GM23338 (cell line): Measurements from ENCODE around the gene OMP. TPM values are rescaled to one million over a fixed set of nuclear protein-coding genes. Genes with fewer than 3 reads are reported as not detected.

Experiments
- ATAC-seq: fragments of 200-7000 bp; cut with Tn5 transposase; 3 replicates; pipeline ENCODE4 v1.9.1; 2020
- DNase-seq: peaks from one replicate; pipeline ENCODE4 v3.0.0-alpha.2; 2015; ENCODE audit warnings: low spot score
- H2AFZ ChIP-seq: fragments of 200-600 bp; sonication (generic); 2 replicates; pipeline ENCODE4 v1.8.0; 2016; ENCODE audit warnings: antibody characterized with exemption, mild to moderate bottlenecking, moderate library complexity
- H3F3A ChIP-seq: fragments of 200-600 bp; sonication (generic); replicated peaks from 2 replicates; pipeline ENCODE4 v1.8.0; 2017; ENCODE audit warnings: antibody characterized with exemption, mixed run types, low read depth
- H3K27ac ChIP-seq: fragments of 200-600 bp; sonication (generic); 2 replicates; pipeline ENCODE4 v1.6.1; 2016; ENCODE audit warnings: low read depth
- H3K27me3 ChIP-seq: fragments of 200-600 bp; sonication (generic); 2 replicates; pipeline ENCODE4 v1.8.0; 2016; ENCODE audit warnings: mild to moderate bottlenecking, mixed run types, moderate library complexity; ENCODE audit not compliant: insufficient read depth
- H3K36me3 ChIP-seq: fragments of 200-600 bp; sonication (generic); 2 replicates; pipeline ENCODE4 v1.8.0; 2016; ENCODE audit warnings: mild to moderate bottlenecking; ENCODE audit not compliant: insufficient read depth
- H3K4me1 ChIP-seq: fragments of 200-600 bp; sonication (generic); 2 replicates; pipeline ENCODE4 v1.8.0; 2016; ENCODE audit warnings: mild to moderate bottlenecking, moderate library complexity; ENCODE audit not compliant: insufficient read depth
- H3K4me2 ChIP-seq: fragments of 200-600 bp; sonication (generic); 2 replicates; pipeline ENCODE4 v1.7.1; 2017; ENCODE audit warnings: mixed run types
- H3K4me3 ChIP-seq: fragments of 200-600 bp; sonication (generic); 2 replicates; pipeline ENCODE4 v1.6.1; 2016; ENCODE audit warnings: mixed run types
- H3K79me2 ChIP-seq: fragments of 200-600 bp; sonication (generic); replicated peaks from 2 replicates; pipeline ENCODE4 v1.8.0; 2017; ENCODE audit warnings: mild to moderate bottlenecking; ENCODE audit not compliant: insufficient read depth
- H3K9me2 ChIP-seq: fragments of 200-600 bp; sonication (generic); 2 replicates; pipeline ENCODE4 v1.8.0; 2017; ENCODE audit not compliant: insufficient read depth
- H4K20me1 ChIP-seq: fragments of 200-600 bp; sonication (generic); replicated peaks from 2 replicates; pipeline ENCODE4 v1.8.0; 2017; ENCODE audit warnings: mild to moderate bottlenecking; ENCODE audit not compliant: insufficient read depth
- H3K27ac Mint-ChIP-seq: 2 replicates; pipeline ENCODE4 v1.8.0; 2020; ENCODE audit warnings: inconsistent platforms, mild to moderate bottlenecking, moderate library complexity, mixed read lengths
- H3K27me3 Mint-ChIP-seq: 3 replicates; pipeline ENCODE4 v1.8.0; 2022; ENCODE audit warnings: low read depth, mild to moderate bottlenecking, moderate library complexity, mixed read lengths, inconsistent platforms; ENCODE audit not compliant: insufficient read depth, poor library complexity
- H3K36me3 Mint-ChIP-seq: 3 replicates; pipeline ENCODE4 v1.8.0; 2021; ENCODE audit warnings: low read depth, mild to moderate bottlenecking, inconsistent platforms, moderate library complexity, mixed read lengths
- H3K4me1 Mint-ChIP-seq: 3 replicates; pipeline ENCODE4 v1.8.0; 2020; ENCODE audit warnings: mild to moderate bottlenecking, inconsistent platforms, mixed read lengths
- H3K4me3 Mint-ChIP-seq: 3 replicates; pipeline ENCODE4 v1.8.0; 2021; ENCODE audit warnings: moderate library complexity, mild to moderate bottlenecking, inconsistent platforms, mixed read lengths
- H3K9me3 Mint-ChIP-seq: 3 replicates; pipeline ENCODE4 v1.8.0; 2020; ENCODE audit warnings: moderate library complexity, mild to moderate bottlenecking, inconsistent platforms, mixed read lengths
- CREB1 ChIP-seq: fragments of 250-450 bp; sonication (Bioruptor Pico); IDR thresholded peaks from 2 replicates; pipeline ENCODE4 v1.5.0; 2020; ENCODE audit warnings: low read depth, mild to moderate bottlenecking, moderate library complexity
- EZH2 ChIP-seq: fragments of 200-600 bp; sonication (generic); IDR thresholded peaks from one replicate; pipeline ENCODE4 v1.8.0; 2017; ENCODE audit warnings: antibody characterized with exemption, mild to moderate bottlenecking, low read depth; ENCODE audit not compliant: unreplicated experiment
- NANOG ChIP-seq: IDR thresholded peaks from 2 replicates; pipeline ENCODE4 v1.6.1; 2016; ENCODE audit warnings: antibody characterized with exemption, borderline replicate concordance
- POLR2AphosphoS5 ChIP-seq: IDR thresholded peaks from 2 replicates; pipeline ENCODE4 v1.6.1; 2016; ENCODE audit warnings: antibody characterized with exemption, low read depth
- ZNF331 ChIP-seq: fragments of 250-450 bp; sonication (Bioruptor Pico); IDR thresholded peaks from 2 replicates; pipeline ENCODE4 v1.5.0; 2020; ENCODE audit warnings: low read depth, mild to moderate bottlenecking, moderate library complexity
- polyA plus RNA-seq: library from polyadenylated mRNA; unstranded; fragments of >200 nt; fragmentation: Nextera tagmentation; extraction: Ambion mirVana; gene quantifications from 2 replicates; pipeline ENCODE4 v1.2.1, GENCODE V29; 2016
- total RNA-seq: library from RNA; depleted of rRNA; stranded (reverse); fragments of >200 nt; shearing (Covaris generic); gene quantifications from 2 replicates; pipeline ENCODE4 v1.2.3, GENCODE V29; 2014
- TF ChIP-seq, protein P1 (sequence below): fragments of 250-450 bp; sonication (Bioruptor Pico); IDR thresholded peaks from 2 replicates; pipeline ENCODE4 v1.5.0; 2020; ENCODE audit warnings: mild to moderate bottlenecking, moderate library complexity
- TF ChIP-seq, protein P2 (sequence below): IDR thresholded peaks from 2 replicates; pipeline ENCODE4 v1.6.1; 2016; ENCODE audit warnings: antibody characterized with exemption

OMP gene
- total and polyA plus RNA-seq, 2 experiments from 2014 or later = 1.0 TPM; not detected in 1

DNA sequence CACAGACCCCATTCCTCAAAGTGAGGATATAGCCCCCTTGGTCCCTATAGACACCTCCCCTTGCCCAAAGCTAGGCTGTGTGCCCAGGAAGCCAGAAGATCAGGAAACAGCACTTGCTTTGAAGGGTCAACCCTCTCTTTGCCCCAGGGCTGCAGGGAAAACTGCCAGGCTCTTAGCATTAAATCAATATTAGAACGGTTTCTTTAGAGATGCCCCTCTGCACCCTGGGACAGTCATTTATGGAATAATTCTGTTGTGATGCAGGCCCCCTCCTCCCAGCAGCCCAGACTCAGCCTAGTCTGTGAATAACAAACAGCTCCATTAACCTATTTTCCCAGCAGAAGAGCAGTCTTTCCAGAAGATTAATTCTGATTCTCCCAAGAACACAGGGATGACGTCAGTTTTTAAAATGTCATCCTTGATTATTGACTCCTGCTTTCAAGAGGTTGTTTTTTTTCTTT, 47.5 kb upstream of the OMP start:
- no peaks in the 10 kb centered on the region; the same call in none of the 3 replicates for H3K36me3 Mint-ChIP-seq
- 0 out of 2 replicates have a peak, but pooled peaks cover 6% of the 10 kb centered on the region for H3K4me1 ChIP-seq
- H3K9me3 Mint-ChIP-seq = peaks cover 16% of the 10 kb centered on the region
- ATAC-seq = no peak
- no peaks in the 10 kb centered on the region for H3K27me3 ChIP-seq
- H3K4me2 ChIP-seq = no peak overlapping the region
- H3K4me3 Mint-ChIP-seq = no peak overlapping the region
- H3K27ac ChIP-seq = no peak overlapping the region
- no peak overlapping the region for H2AFZ ChIP-seq
- no peak overlapping the region for H3K27ac Mint-ChIP-seq
- peaks cover 3% of the 10 kb centered on the region; the same call in 2 of the 3 replicates for H3K4me1 Mint-ChIP-seq
- H3K4me3 ChIP-seq = no peak overlapping the region
- no peak for DNase-seq
- TF ChIP-seq EZH2 = no peak
- TF ChIP-seq POLR2AphosphoS5 = no peak
- no peak for TF ChIP-seq ZNF331
- no peak for TF ChIP-seq CREB1
- no peaks in the 10 kb centered on the region for H3F3A ChIP-seq
- no peaks in the 10 kb centered on the region for H3K36me3 ChIP-seq
- H3K27me3 Mint-ChIP-seq = no peaks in the 10 kb centered on the region
- no peaks in the 10 kb centered on the region for H3K9me2 ChIP-seq
- H3K79me2 ChIP-seq = no peaks in the 10 kb centered on the region
- no peaks in the 10 kb centered on the region for H4K20me1 ChIP-seq

DNA sequence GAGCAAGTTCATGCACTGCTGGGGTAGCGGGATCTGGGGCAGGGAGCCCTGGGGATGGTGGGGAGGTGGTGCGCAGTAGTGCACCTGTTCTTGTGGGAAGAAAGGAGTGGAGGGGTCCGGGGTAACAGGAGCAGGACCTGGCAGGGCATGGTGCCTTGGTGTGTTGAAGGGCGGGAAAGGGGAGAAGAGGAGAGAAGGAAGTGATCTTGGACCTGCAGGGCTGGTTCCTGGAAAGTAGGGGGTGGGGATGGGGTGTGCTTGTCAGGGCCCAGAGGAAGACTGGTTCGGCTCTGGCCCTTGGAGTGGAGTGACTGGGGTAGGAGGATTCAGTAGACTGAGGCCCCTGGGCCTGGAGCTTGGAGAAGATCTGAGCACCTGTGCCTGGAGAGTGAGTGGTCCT, 46.7 kb upstream of the OMP start:
- Mint-ChIP-seq H3K27ac (no peak overlapping the region), H3K4me3 (no peak overlapping the region), H3K36me3 (no peaks in the 10 kb centered on the region; the same call in none of the 3 replicates), H3K4me1 (peaks cover 3% of the 10 kb centered on the region; the same call in 2 of the 3 replicates), H3K9me3 (peaks cover 16% of the 10 kb centered on the region), H3K27me3 (no peaks in the 10 kb centered on the region)
- ATAC-seq = no peak
- Histone ChIP-seq H3K27ac (no peak overlapping the region), H4K20me1 (no peaks in the 10 kb centered on the region), H3F3A (no peaks in the 10 kb centered on the region), H3K79me2 (no peaks in the 10 kb centered on the region), H3K36me3 (no peaks in the 10 kb centered on the region), H3K27me3 (no peaks in the 10 kb centered on the region), H3K4me1 (0 out of 2 replicates have a peak, but pooled peaks cover 6% of the 10 kb centered on the region), H2AFZ (no peak overlapping the region), H3K4me3 (no peak overlapping the region), H3K4me2 (no peak overlapping the region), H3K9me2 (no peaks in the 10 kb centered on the region)
- no peak for DNase-seq
- TF ChIP-seq ZNF331 (no peak), NANOG (no peak), EZH2 (no peak)
- TF ChIP-seq, protein P1, sequence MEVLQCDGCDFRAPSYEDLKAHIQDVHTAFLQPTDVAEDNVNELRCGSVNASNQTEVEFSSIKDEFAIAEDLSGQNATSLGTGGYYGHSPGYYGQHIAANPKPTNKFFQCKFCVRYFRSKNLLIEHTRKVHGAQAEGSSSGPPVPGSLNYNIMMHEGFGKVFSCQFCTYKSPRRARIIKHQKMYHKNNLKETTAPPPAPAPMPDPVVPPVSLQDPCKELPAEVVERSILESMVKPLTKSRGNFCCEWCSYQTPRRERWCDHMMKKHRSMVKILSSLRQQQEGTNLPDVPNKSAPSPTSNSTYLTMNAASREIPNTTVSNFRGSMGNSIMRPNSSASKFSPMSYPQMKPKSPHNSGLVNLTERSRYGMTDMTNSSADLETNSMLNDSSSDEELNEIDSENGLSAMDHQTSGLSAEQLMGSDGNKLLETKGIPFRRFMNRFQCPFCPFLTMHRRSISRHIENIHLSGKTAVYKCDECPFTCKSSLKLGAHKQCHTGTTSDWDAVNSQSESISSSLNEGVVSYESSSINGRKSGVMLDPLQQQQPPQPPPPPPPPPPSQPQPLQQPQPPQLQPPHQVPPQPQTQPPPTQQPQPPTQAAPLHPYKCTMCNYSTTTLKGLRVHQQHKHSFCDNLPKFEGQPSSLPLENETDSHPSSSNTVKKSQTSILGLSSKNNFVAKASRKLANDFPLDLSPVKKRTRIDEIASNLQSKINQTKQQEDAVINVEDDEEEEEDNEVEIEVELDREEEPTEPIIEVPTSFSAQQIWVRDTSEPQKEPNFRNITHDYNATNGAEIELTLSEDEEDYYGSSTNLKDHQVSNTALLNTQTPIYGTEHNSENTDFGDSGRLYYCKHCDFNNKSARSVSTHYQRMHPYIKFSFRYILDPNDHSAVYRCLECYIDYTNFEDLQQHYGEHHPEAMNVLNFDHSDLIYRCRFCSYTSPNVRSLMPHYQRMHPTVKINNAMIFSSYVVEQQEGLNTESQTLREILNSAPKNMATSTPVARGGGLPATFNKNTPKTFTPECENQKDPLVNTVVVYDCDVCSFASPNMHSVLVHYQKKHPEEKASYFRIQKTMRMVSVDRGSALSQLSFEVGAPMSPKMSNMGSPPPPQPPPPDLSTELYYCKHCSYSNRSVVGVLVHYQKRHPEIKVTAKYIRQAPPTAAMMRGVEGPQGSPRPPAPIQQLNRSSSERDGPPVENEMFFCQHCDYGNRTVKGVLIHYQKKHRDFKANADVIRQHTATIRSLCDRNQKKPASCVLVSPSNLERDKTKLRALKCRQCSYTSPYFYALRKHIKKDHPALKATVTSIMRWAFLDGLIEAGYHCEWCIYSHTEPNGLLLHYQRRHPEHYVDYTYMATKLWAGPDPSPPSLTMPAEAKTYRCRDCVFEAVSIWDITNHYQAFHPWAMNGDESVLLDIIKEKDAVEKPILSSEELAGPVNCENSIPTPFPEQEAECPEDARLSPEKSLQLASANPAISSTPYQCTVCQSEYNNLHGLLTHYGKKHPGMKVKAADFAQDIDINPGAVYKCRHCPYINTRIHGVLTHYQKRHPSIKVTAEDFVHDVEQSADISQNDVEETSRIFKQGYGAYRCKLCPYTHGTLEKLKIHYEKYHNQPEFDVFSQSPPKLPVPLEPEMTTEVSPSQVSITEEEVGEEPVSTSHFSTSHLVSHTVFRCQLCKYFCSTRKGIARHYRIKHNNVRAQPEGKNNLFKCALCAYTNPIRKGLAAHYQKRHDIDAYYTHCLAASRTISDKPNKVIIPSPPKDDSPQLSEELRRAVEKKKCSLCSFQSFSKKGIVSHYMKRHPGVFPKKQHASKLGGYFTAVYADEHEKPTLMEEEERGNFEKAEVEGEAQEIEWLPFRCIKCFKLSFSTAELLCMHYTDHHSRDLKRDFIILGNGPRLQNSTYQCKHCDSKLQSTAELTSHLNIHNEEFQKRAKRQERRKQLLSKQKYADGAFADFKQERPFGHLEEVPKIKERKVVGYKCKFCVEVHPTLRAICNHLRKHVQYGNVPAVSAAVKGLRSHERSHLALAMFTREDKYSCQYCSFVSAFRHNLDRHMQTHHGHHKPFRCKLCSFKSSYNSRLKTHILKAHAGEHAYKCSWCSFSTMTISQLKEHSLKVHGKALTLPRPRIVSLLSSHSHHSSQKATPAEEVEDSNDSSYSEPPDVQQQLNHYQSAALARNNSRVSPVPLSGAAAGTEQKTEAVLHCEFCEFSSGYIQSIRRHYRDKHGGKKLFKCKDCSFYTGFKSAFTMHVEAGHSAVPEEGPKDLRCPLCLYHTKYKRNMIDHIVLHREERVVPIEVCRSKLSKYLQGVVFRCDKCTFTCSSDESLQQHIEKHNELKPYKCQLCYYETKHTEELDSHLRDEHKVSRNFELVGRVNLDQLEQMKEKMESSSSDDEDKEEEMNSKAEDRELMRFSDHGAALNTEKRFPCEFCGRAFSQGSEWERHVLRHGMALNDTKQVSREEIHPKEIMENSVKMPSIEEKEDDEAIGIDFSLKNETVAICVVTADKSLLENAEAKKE (CRISPR knock-in tag) = no peak
- TF ChIP-seq, protein P2, sequence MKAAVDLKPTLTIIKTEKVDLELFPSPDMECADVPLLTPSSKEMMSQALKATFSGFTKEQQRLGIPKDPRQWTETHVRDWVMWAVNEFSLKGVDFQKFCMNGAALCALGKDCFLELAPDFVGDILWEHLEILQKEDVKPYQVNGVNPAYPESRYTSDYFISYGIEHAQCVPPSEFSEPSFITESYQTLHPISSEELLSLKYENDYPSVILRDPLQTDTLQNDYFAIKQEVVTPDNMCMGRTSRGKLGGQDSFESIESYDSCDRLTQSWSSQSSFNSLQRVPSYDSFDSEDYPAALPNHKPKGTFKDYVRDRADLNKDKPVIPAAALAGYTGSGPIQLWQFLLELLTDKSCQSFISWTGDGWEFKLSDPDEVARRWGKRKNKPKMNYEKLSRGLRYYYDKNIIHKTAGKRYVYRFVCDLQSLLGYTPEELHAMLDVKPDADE = no peak
